PFSK-1 (cell line): Measurements from ENCODE around the gene VARS2.

Experiments used
- FOXP2 ChIP-seq: optimal IDR thresholded peaks from 2 replicates; pipeline ENCODE3; 2011; ENCODE audit warnings: borderline replicate concordance, control low read depth, inconsistent platforms; ENCODE audit not compliant: insufficient read depth; ENCODE audit errors: extremely low read length, extremely low read depth
- POLR2AphosphoS5 ChIP-seq: IDR thresholded peaks from 2 replicates; pipeline ENCODE4 v1.6.1; 2012; ENCODE audit warnings: low read depth, mild to moderate bottlenecking, control low read depth, low read length, moderate library complexity
- REST ChIP-seq, 2 experiments: IDR thresholded peaks; 2 replicates each; pipeline versions ENCODE4 v1.6.1 to v1.8.0; 2011 to 2012; ENCODE audit warnings: low read depth in 2 of 2, low read length in 2 of 2, control low read depth in 1 of 2, inconsistent platforms in 1 of 2, mild to moderate bottlenecking in 1 of 2, moderate library complexity in 1 of 2; ENCODE audit not compliant: insufficient read depth in 1 of 2
- SIN3A ChIP-seq: IDR thresholded peaks from 2 replicates; pipeline ENCODE4 v1.6.1; 2012; ENCODE audit warnings: mild to moderate bottlenecking, low read length, moderate library complexity, borderline replicate concordance; ENCODE audit not compliant: insufficient read depth
- TAF1 ChIP-seq: IDR thresholded peaks from 2 replicates; pipeline ENCODE4 v1.6.1; 2012; ENCODE audit warnings: low read length, control low read depth, borderline replicate concordance; ENCODE audit not compliant: insufficient read depth

VARS2 gene

GRCh38 chr6:30940361-30940986 lies 26.4 kb downstream of the VARS2 start, which contains the start of gene MUCL3:
MUCL3 (plus strand) TSS chr6:30940973; CDS start chr6:30941000, 27 bp downstream.
- no peak for TF ChIP-seq REST (IDR thresholded peaks at IDR 0.05; ENCODE audit: insufficient read depth in 1 of 2, low read depth in 2 of 2, low read length in 2 of 2)
- no peak for TF ChIP-seq TAF1
- no peak for TF ChIP-seq POLR2AphosphoS5
- TF ChIP-seq SIN3A, result no peak
- TF ChIP-seq FOXP2, result no peak

- TF ChIP-seq FOXP2 (no peak), POLR2AphosphoS5 (no peak), TAF1 (no peak), REST (IDR thresholded peaks at IDR 0.05; ENCODE audit: insufficient read depth in 1 of 2, low read depth in 2 of 2, low read length in 2 of 2) (no peak), SIN3A (no peak)
Measured at GRCh38 chr6:30942338-30943060, 28.5 kb downstream of the VARS2 start.

GRCh38 chr6:30944051-30944450 lies 30.0 kb downstream of the VARS2 start:
- TF ChIP-seq REST (IDR thresholded peaks at IDR 0.05; ENCODE audit: insufficient read depth in 1 of 2, low read depth in 2 of 2, low read length in 2 of 2), result no peak
- TF ChIP-seq TAF1, result no peak
- TF ChIP-seq SIN3A, result no peak
- TF ChIP-seq FOXP2, result no peak
- no peak for TF ChIP-seq POLR2AphosphoS5

GRCh38 chr6:30945281-30945680 lies 31.2 kb downstream of the VARS2 start:
- TF ChIP-seq REST (IDR thresholded peaks at IDR 0.05; ENCODE audit: insufficient read depth in 1 of 2, low read depth in 2 of 2, low read length in 2 of 2), result no peak
- TF ChIP-seq SIN3A, result no peak
- TF ChIP-seq FOXP2, result no peak
- TF ChIP-seq POLR2AphosphoS5, result no peak
- TF ChIP-seq TAF1, result no peak
